GM19468 (cell line): Measurements from ENCODE around the gene ESPNL.
"Not testable (repeated sequence)": the region's sequence is repeated elsewhere in the genome, so short reads cannot be mapped to it uniquely, and the experiment has no call there.

Experiments used
- ATAC-seq: cut with Tn5 transposase; IDR thresholded peaks from one replicate; pipeline ENCODE4 v1.9.1; 2021; ENCODE audit warnings: mild to moderate bottlenecking, moderate library complexity, moderate number of reproducible peaks; ENCODE audit not compliant: unreplicated experiment; ENCODE audit errors: extremely low read depth

ESPNL gene

GRCh38 chr2:238166391-238167343 lies 66.5 kb downstream of the ESPNL start:
- no peak for ATAC-seq

GRCh38 chr2:238167344-238167715 lies 67.2 kb downstream of the ESPNL start:
- no peak for ATAC-seq

- no peak for ATAC-seq
Observed at GRCh38 chr2:238167761-238168160, 67.6 kb downstream of the ESPNL start.

GRCh38 chr2:238168196-238169047 lies 68.3 kb downstream of the ESPNL start:
- no peak for ATAC-seq

GRCh38 chr2:238169048-238169707 lies 69.0 kb downstream of the ESPNL start:
- no peak for ATAC-seq

- no peak for ATAC-seq
Observed at GRCh38 chr2:238169708-238170251, 69.6 kb downstream of the ESPNL start.

GRCh38 chr2:238170386-238171071 lies 70.4 kb downstream of the ESPNL start:
- no peak for ATAC-seq

- ATAC-seq: not testable (repeated sequence)
Observed at GRCh38 chr2:238171072-238171431, 70.9 kb downstream of the ESPNL start.

- ATAC-seq: no peak
Observed at GRCh38 chr2:238171575-238172187, 71.5 kb downstream of the ESPNL start.

- no peak for ATAC-seq
Observed at GRCh38 chr2:238172439-238172838, 72.3 kb downstream of the ESPNL start.

- ATAC-seq: no peak
Observed at GRCh38 chr2:238173692-238174091, 73.6 kb downstream of the ESPNL start.

GRCh38 chr2:238174291-238174690 lies 74.2 kb downstream of the ESPNL start:
- ATAC-seq: no peak

- no peak for ATAC-seq
Observed at GRCh38 chr2:238174701-238175100, 74.6 kb downstream of the ESPNL start.

- no peak for ATAC-seq
Observed at GRCh38 chr2:238176613-238177012, 76.5 kb downstream of the ESPNL start.

GRCh38 chr2:238180554-238180953 lies 80.4 kb downstream of the ESPNL start:
- no peak for ATAC-seq

- ATAC-seq: no peak
Observed at GRCh38 chr2:238182362-238182761, 82.2 kb downstream of the ESPNL start.
